Caco-2 (cell line): ENCODE measurements around the gene NTRK2. TPM values are rescaled to one million over a fixed set of nuclear protein-coding genes. Genes with fewer than 3 reads are reported as not detected.

ENCODE experiments used
- BruUV-seq: library from RNA; stranded (reverse); fragments of 400-500 nt; replicated peaks from 2 replicates; lab custom pipeline; 2021; lab: Mats Ljungman, UMichigan
- CTCF ChIA-PET: fragments of 300-600 bp; sonication (Branson Sonifier 250); formaldehyde crosslinking; loops from one replicate; lab custom pipeline; 2022; ENCODE audit warnings: antibody characterized with exemption; lab: Charles Lee
- POLR2A ChIA-PET: fragments of 300-600 bp; sonication (Branson Sonifier 250); formaldehyde crosslinking; loops from one replicate; lab custom pipeline; 2022; ENCODE audit warnings: antibody characterized with exemption; lab: Charles Lee
- DNase-seq, 2 experiments: peaks; one replicate each; pipeline versions ENCODE4 v3.0.0 to v3.0.0-alpha.2; 2020 to 2022
- H3K27me3 ChIP-seq: replicated peaks from 2 replicates; pipeline ENCODE4 v1.6.0; 2011; ENCODE audit warnings: low read length; ENCODE audit not compliant: control insufficient read depth, insufficient read depth
- H3K36me3 ChIP-seq: 2 replicates; pipeline ENCODE4 v1.5.1; 2011; ENCODE audit warnings: low read length; ENCODE audit not compliant: control insufficient read depth, insufficient read depth
- H3K4me1 ChIP-seq: fragments of 250-450 bp; sonication (Bioruptor Pico); 2 replicates; pipeline ENCODE4 v1.5.1; 2020; ENCODE audit warnings: mild to moderate bottlenecking
- H3K4me3 ChIP-seq: 2 replicates; pipeline ENCODE4 v1.5.1; 2011; ENCODE audit warnings: low read depth, mild to moderate bottlenecking, control low read depth, low read length
- H3K9me3 ChIP-seq: fragments of 250-450 bp; sonication (Bioruptor Pico); 2 replicates; pipeline ENCODE4 v1.5.1; 2020; ENCODE audit warnings: mild to moderate bottlenecking, moderate library complexity
- H3K27ac Mint-ChIP-seq: one replicate; pipeline ENCODE4 v1.8.0; 2022; ENCODE audit warnings: mixed read lengths; ENCODE audit not compliant: unreplicated experiment
- H3K27me3 Mint-ChIP-seq: one replicate; pipeline ENCODE4 v1.8.0; 2022; ENCODE audit warnings: mixed read lengths; ENCODE audit not compliant: insufficient read depth, unreplicated experiment
- H3K36me3 Mint-ChIP-seq: one replicate; pipeline ENCODE4 v1.8.0; 2022; ENCODE audit warnings: mild to moderate bottlenecking, mixed read lengths; ENCODE audit not compliant: insufficient read depth, unreplicated experiment
- H3K4me1 Mint-ChIP-seq: one replicate; pipeline ENCODE4 v1.8.0; 2022; ENCODE audit warnings: low read depth, mixed read lengths; ENCODE audit not compliant: unreplicated experiment
- H3K4me3 Mint-ChIP-seq: one replicate; pipeline ENCODE4 v1.8.0; 2022; ENCODE audit warnings: mild to moderate bottlenecking, moderate library complexity, mixed read lengths; ENCODE audit not compliant: unreplicated experiment
- H3K9me3 Mint-ChIP-seq: one replicate; pipeline ENCODE4 v1.8.0; 2022; ENCODE audit warnings: mixed read lengths; ENCODE audit not compliant: unreplicated experiment
- intact Hi-C: fragments of 100-400 bp; cut with micrococcal nuclease; formaldehyde crosslinking; loops from one replicate; pipeline ENCODE4 v1.10.0; 2022; ENCODE audit not compliant: unreplicated experiment
- total RNA-seq: library from RNA; stranded (reverse); gene quantifications from 2 replicates; pipeline ENCODE4 v1.2.3, GENCODE V29; 2022
- TF ChIP-seq, protein P1 (sequence below), 2 experiments: fragments of 200-600 bp in 1 of 2; IDR thresholded peaks; 1 replicate in 1 of 2; 2 replicates in 1 of 2; pipeline versions ENCODE4 v1.5.1 to v1.8.0; 2011 to 2022; ENCODE audit warnings: antibody characterized with exemption in 1 of 2, control low read depth in 1 of 2, inconsistent platforms in 1 of 2, low read depth in 1 of 2, low read length in 1 of 2, mild to moderate bottlenecking in 1 of 2, moderate library complexity in 1 of 2; ENCODE audit not compliant: insufficient read depth in 1 of 2, severe bottlenecking in 1 of 2, unreplicated experiment in 1 of 2

The NTRK2 gene
- total RNA-seq, 1 experiment from 2014 or later: not detected

DNA sequence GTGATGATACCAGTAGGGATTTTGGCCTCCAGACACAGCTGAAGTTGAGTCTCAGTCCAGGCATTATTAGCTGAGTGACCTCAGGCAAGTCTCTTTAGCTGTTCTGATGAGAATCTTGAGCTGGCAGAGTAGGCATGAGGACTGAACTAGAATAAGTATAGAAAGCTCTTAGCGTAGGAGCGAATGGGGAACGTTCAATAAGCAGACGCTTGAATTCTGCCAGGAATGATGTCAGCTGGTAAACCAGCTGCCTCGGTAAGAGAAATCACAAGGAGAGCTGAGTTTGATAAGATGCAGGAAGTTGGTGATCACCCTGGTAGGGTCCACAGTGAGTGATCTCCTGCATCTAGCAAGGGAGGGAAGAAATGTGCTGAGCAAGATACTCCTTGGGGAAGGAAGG, 280.4 kb downstream of the NTRK2 start:
- Mint-ChIP-seq H3K36me3 (no peaks in the 10 kb centered on the region), H3K9me3 (no peaks in the 10 kb centered on the region), H3K4me1 (no peaks in the 10 kb centered on the region), H3K27ac (no peak overlapping the region), H3K4me3 (no peak overlapping the region), H3K27me3 (no peaks in the 10 kb centered on the region)
- POLR2A ChIA-PET: no interaction called here
- no TSS peak for BruUV-seq
- H3K27me3 ChIP-seq: no peaks in the 10 kb centered on the region
- TF ChIP-seq, protein P1, sequence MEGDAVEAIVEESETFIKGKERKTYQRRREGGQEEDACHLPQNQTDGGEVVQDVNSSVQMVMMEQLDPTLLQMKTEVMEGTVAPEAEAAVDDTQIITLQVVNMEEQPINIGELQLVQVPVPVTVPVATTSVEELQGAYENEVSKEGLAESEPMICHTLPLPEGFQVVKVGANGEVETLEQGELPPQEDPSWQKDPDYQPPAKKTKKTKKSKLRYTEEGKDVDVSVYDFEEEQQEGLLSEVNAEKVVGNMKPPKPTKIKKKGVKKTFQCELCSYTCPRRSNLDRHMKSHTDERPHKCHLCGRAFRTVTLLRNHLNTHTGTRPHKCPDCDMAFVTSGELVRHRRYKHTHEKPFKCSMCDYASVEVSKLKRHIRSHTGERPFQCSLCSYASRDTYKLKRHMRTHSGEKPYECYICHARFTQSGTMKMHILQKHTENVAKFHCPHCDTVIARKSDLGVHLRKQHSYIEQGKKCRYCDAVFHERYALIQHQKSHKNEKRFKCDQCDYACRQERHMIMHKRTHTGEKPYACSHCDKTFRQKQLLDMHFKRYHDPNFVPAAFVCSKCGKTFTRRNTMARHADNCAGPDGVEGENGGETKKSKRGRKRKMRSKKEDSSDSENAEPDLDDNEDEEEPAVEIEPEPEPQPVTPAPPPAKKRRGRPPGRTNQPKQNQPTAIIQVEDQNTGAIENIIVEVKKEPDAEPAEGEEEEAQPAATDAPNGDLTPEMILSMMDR (IDR thresholded peaks at IDR 0.05; ENCODE audit: insufficient read depth in 1 of 2, low read depth in 1 of 2, low read length in 1 of 2, severe bottlenecking in 1 of 2, unreplicated experiment in 1 of 2): no peak
- CTCF ChIA-PET: no interaction called here
- intact Hi-C loops: no loop called here
- H3K36me3 ChIP-seq: no peaks in the 10 kb centered on the region
- no peak for DNase-seq
- H3K4me1 ChIP-seq: no peaks in the 10 kb centered on the region
- H3K4me3 ChIP-seq: no peak overlapping the region
- H3K9me3 ChIP-seq: no peaks in the 10 kb centered on the region

DNA sequence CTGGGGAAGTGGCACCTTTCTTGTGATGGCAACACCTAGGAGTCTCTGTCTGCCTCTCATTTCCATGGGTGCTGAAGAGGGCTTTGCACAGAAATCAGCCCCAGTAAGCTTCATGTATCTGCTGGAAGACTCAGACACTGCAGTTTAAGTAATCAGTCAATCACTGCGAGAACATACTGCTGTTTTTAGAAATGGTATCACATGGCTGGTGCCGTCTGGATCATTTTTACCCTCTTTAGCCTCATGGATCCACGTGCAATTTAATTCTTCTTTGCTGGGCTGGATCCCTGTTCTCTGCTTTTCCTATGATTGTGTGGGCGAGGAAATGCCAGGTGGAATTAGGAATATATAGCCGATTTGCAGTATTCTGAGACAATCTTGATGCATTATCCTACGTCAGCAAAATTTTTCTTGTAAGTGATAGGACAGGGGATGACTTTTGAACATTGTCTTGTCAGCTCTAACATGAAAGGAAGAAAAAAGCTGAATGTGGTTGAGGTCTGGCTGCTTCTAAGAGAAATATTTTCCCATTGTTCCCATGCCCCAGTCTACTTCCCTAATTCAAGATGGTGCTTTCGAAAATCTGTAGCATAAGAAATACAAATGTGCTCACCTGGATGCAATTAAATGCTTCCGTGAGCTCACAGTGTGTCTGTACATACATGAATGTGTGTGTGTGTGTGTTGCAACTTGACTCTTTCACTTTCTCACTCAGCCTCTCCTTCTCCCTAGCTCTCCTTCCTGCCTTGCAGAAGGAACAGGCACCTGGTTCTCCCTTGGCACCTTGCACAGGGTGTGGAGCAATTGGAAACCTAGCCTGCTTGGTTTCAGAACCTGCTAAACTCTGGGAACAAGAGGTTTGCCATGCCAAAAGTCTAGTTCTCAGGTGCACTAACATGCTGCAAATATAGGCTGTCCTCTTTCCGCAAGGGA, 281.6 kb downstream of the NTRK2 start:
- H3K4me1 ChIP-seq: no peaks in the 10 kb centered on the region
- TF ChIP-seq, protein P1 (IDR thresholded peaks at IDR 0.05; ENCODE audit: insufficient read depth in 1 of 2, low read depth in 1 of 2, low read length in 1 of 2, severe bottlenecking in 1 of 2, unreplicated experiment in 1 of 2): no peak
- no peaks in the 10 kb centered on the region for H3K9me3 ChIP-seq
- no peaks in the 10 kb centered on the region for H3K9me3 Mint-ChIP-seq
- H3K4me3 ChIP-seq: no peak overlapping the region
- ChIA-PET POLR2A (no interaction called here), CTCF (no interaction called here)
- intact Hi-C loops: no loop called here
- no peak overlapping the region for H3K27ac Mint-ChIP-seq
- no peaks in the 10 kb centered on the region for H3K4me1 Mint-ChIP-seq
- H3K4me3 Mint-ChIP-seq: no peak overlapping the region
- no peaks in the 10 kb centered on the region for H3K36me3 ChIP-seq
- no peaks in the 10 kb centered on the region for H3K27me3 ChIP-seq
- H3K36me3 Mint-ChIP-seq: no peaks in the 10 kb centered on the region
- DNase-seq: no peak
- BruUV-seq: no TSS peak
- no peaks in the 10 kb centered on the region for H3K27me3 Mint-ChIP-seq

DNA sequence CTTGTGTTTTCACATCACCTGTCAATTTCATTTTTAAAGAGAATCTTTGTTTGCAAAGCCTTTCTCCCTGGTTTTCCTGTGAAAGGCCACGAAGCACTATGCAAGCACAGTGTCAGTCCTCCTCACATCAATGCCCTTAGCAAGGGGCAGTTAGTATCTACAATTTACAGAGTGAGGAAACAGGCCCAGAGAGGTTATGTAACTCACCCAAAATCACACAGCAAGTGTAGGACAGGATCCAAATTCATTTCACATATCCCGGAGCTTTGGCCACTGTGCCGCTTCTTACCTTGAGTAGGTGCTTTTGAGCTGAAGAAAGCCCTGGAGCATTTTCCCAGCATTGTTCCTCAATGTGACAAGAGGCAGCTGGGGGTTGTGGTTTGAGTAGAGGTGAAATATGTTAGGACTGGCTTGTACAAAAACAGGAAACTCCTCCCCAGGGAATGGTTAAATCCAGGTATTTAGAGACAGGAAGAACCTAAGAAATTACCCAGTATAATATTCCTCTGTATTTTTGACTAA, 283.8 kb downstream of the NTRK2 start:
- no peaks in the 10 kb centered on the region for H3K27me3 ChIP-seq
- H3K9me3 ChIP-seq: no peaks in the 10 kb centered on the region
- Mint-ChIP-seq H3K4me1 (no peaks in the 10 kb centered on the region), H3K9me3 (no peaks in the 10 kb centered on the region), H3K36me3 (no peaks in the 10 kb centered on the region), H3K4me3 (no peak overlapping the region), H3K27me3 (peaks cover 2% of the 10 kb centered on the region), H3K27ac (no peak overlapping the region)
- H3K4me1 ChIP-seq: no peaks in the 10 kb centered on the region
- POLR2A ChIA-PET: no interaction called here
- H3K36me3 ChIP-seq: no peaks in the 10 kb centered on the region
- no TSS peak for BruUV-seq
- TF ChIP-seq, protein P1 (IDR thresholded peaks at IDR 0.05; ENCODE audit: insufficient read depth in 1 of 2, low read depth in 1 of 2, low read length in 1 of 2, severe bottlenecking in 1 of 2, unreplicated experiment in 1 of 2): no peak
- intact Hi-C loops: no loop called here
- H3K4me3 ChIP-seq: no peak overlapping the region
- no peak for DNase-seq
- CTCF ChIA-PET: no interaction called here
